GM23248 (cell line): ENCODE results near the gene ACADS. TPM values are rescaled to one million over a fixed set of nuclear protein-coding genes. Genes with fewer than 3 reads are reported as not detected.

ENCODE experiments used
- DNase-seq: peaks from one replicate; pipeline ENCODE4 v3.0.0-alpha.2; 2015
- H2AFZ ChIP-seq: fragments of 200-600 bp; sonication (generic); 2 replicates; pipeline ENCODE4 v1.6.1; 2016; ENCODE audit warnings: antibody characterized with exemption
- H3F3A ChIP-seq: fragments of 200-600 bp; sonication (generic); 2 replicates; pipeline ENCODE4 v1.6.1; 2016; ENCODE audit warnings: mild to moderate bottlenecking, antibody characterized with exemption, mixed run types; ENCODE audit not compliant: insufficient read depth
- H3K27ac ChIP-seq: fragments of 200-600 bp; sonication (generic); 2 replicates; pipeline ENCODE4 v1.5.1; 2016; ENCODE audit warnings: mild to moderate bottlenecking
- H3K27me3 ChIP-seq: fragments of 200-600 bp; sonication (generic); replicated peaks from 2 replicates; pipeline ENCODE4 v1.6.1; 2016; ENCODE audit warnings: mild to moderate bottlenecking; ENCODE audit not compliant: insufficient read depth
- H3K36me3 ChIP-seq: fragments of 200-600 bp; sonication (generic); 2 replicates; pipeline ENCODE4 v1.6.1; 2016; ENCODE audit warnings: low read depth, mild to moderate bottlenecking
- H3K4me1 ChIP-seq: fragments of 200-600 bp; sonication (generic); 2 replicates; pipeline ENCODE4 v1.6.1; 2016; ENCODE audit warnings: mild to moderate bottlenecking; ENCODE audit not compliant: insufficient read depth
- H3K4me2 ChIP-seq: fragments of 200-600 bp; sonication (generic); one replicate; pipeline ENCODE4 v1.6.1; 2016; ENCODE audit warnings: mild to moderate bottlenecking; ENCODE audit not compliant: unreplicated experiment
- H3K4me3 ChIP-seq: fragments of 200-600 bp; sonication (generic); 2 replicates; pipeline ENCODE4 v1.5.1; 2016; ENCODE audit warnings: mild to moderate bottlenecking
- H3K79me2 ChIP-seq: fragments of 200-600 bp; sonication (generic); 2 replicates; pipeline ENCODE4 v1.6.1; 2016; ENCODE audit warnings: mild to moderate bottlenecking; ENCODE audit not compliant: insufficient read depth
- H3K9ac ChIP-seq: fragments of 200-600 bp; sonication (generic); 2 replicates; pipeline ENCODE4 v1.6.1; 2016; ENCODE audit warnings: mild to moderate bottlenecking
- H3K9me2 ChIP-seq: fragments of 200-600 bp; sonication (generic); 2 replicates; pipeline ENCODE4 v1.6.1; 2016; ENCODE audit warnings: mixed run types, mild to moderate bottlenecking, moderate library complexity; ENCODE audit not compliant: insufficient read depth
- H3K9me3 ChIP-seq: fragments of 200-600 bp; sonication (generic); one replicate; pipeline ENCODE4 v1.6.1; 2017; ENCODE audit warnings: low read depth
- H4K20me1 ChIP-seq: fragments of 200-600 bp; sonication (generic); 2 replicates; pipeline ENCODE4 v1.6.0; 2016; ENCODE audit not compliant: insufficient read depth
- EZH2 ChIP-seq: fragments of 200-600 bp; sonication (generic); IDR thresholded peaks from 2 replicates; pipeline ENCODE4 v1.6.1; 2018; ENCODE audit warnings: antibody characterized with exemption, mild to moderate bottlenecking; ENCODE audit not compliant: insufficient read depth, poor library complexity, severe bottlenecking
- EZH2phosphoT487 ChIP-seq: fragments of 200-600 bp; sonication (generic); IDR thresholded peaks from 2 replicates; pipeline ENCODE4 v1.6.1; 2018; ENCODE audit warnings: antibody characterized with exemption, moderate library complexity, mild to moderate bottlenecking, low read depth; ENCODE audit not compliant: insufficient read depth
- WGBS, 2 experiments: methylation state at CpG; one replicate each; pipeline ENCODE4 v1.1.6; 2015 to 2017; ENCODE audit warnings: low lambda C conversion rate in 2 of 2, low coverage in 1 of 2; ENCODE audit errors: missing lambda C conversion rate in 2 of 2; 5-methylcytosine and 5-hydroxymethylcytosine counted together
- in situ Hi-C: fragments of 300-500 bp; cut with MboI; formaldehyde crosslinking; loops from 2 replicates; pipeline ENCODE4 v1.15.0; 2020
- polyA plus RNA-seq: library from polyadenylated mRNA; unstranded; fragments of >200 nt; fragmentation: Nextera tagmentation; extraction: Ambion mirVana; gene quantifications from 2 replicates; pipeline ENCODE4 v1.2.1, GENCODE V29; 2016
- total RNA-seq: library from RNA; depleted of rRNA; stranded (reverse); fragments of >200 nt; shearing (Covaris generic); gene quantifications from 2 replicates; pipeline ENCODE4 v1.2.3, GENCODE V29; 2014

Gene ACADS
- total and polyA plus RNA-seq, 2 experiments from 2014 or later = 10.5 to 14.5 TPM

- 91 to 98% methylated on average over 3 of the region's 3 CpGs for WGBS, 2 experiments
Observed at GRCh38 chr12:120733574-120733973, 7.9 kb downstream of the ACADS start.

GRCh38 chr12:120734210-120734609 lies 8.6 kb downstream of the ACADS start:
- H3K9ac ChIP-seq = no peak overlapping the region
- no peak overlapping the region for H2AFZ ChIP-seq
- H3K4me3 ChIP-seq = no peak overlapping the region
- no peak overlapping the region for H3K27ac ChIP-seq
- H3K4me1 ChIP-seq = no peaks in the 10 kb centered on the region
- no peak for DNase-seq
- in situ Hi-C loops = no loop called here
- WGBS, 2 experiments = 91 to 92% methylated on average over 10 of the region's 10 CpGs
- no peaks in the 10 kb centered on the region for H3F3A ChIP-seq
- no peak for TF ChIP-seq EZH2phosphoT487
- no peak for TF ChIP-seq EZH2
- H3K79me2 ChIP-seq = no peaks in the 10 kb centered on the region
- H3K9me2 ChIP-seq = no peaks in the 10 kb centered on the region
- H4K20me1 ChIP-seq = no peaks in the 10 kb centered on the region
- H3K27me3 ChIP-seq = no peaks in the 10 kb centered on the region
- no peaks in the 10 kb centered on the region for H3K36me3 ChIP-seq
- H3K9me3 ChIP-seq = no peaks in the 10 kb centered on the region
- no peak overlapping the region for H3K4me2 ChIP-seq

More at GRCh38 chr12:120733574-120733973, 7.9 kb downstream of the ACADS start:
- Histone ChIP-seq H3K4me2 (no peak overlapping the region), H3K4me3 (no peak overlapping the region), H3K36me3 (no peaks in the 10 kb centered on the region), H3K4me1 (no peaks in the 10 kb centered on the region), H3K27me3 (no peaks in the 10 kb centered on the region), H4K20me1 (no peaks in the 10 kb centered on the region), H2AFZ (no peak overlapping the region), H3K9me3 (no peaks in the 10 kb centered on the region), H3K79me2 (no peaks in the 10 kb centered on the region), H3K9ac (no peak overlapping the region), H3K9me2 (no peaks in the 10 kb centered on the region), H3F3A (no peaks in the 10 kb centered on the region), H3K27ac (no peak overlapping the region)
- DNase-seq = no peak
- TF ChIP-seq EZH2phosphoT487 = no peak
- no peak for TF ChIP-seq EZH2
- in situ Hi-C loops = no loop called here

GRCh38 chr12:120735181-120735580 lies 9.6 kb downstream of the ACADS start:
- H3K9me2 ChIP-seq = no peaks in the 10 kb centered on the region
- H3K27me3 ChIP-seq = no peaks in the 10 kb centered on the region
- no peaks in the 10 kb centered on the region for H3F3A ChIP-seq
- no peak overlapping the region for H3K27ac ChIP-seq
- no peaks in the 10 kb centered on the region for H3K36me3 ChIP-seq
- H3K4me2 ChIP-seq = no peak overlapping the region
- no peaks in the 10 kb centered on the region for H4K20me1 ChIP-seq
- H3K4me3 ChIP-seq = no peak overlapping the region
- in situ Hi-C loops = no loop called here
- no peaks in the 10 kb centered on the region for H3K9me3 ChIP-seq
- TF ChIP-seq EZH2phosphoT487 = no peak
- TF ChIP-seq EZH2 = no peak
- no peaks in the 10 kb centered on the region for H3K79me2 ChIP-seq
- WGBS, 2 experiments = 98 to 100% methylated on average over 1 to 3 of the region's 3 CpGs
- DNase-seq = no peak
- H2AFZ ChIP-seq = no peak overlapping the region
- H3K9ac ChIP-seq = no peak overlapping the region
- no peaks in the 10 kb centered on the region for H3K4me1 ChIP-seq

GRCh38 chr12:120736404-120737331 lies 11.0 kb downstream of the ACADS start:
- no peak overlapping the region for H3K27ac ChIP-seq
- TF ChIP-seq EZH2 (no peak), EZH2phosphoT487 (no peak)
- in situ Hi-C loops = no loop called here
- no peaks in the 10 kb centered on the region for H3K79me2 ChIP-seq
- H3K27me3 ChIP-seq = no peaks in the 10 kb centered on the region
- H3K4me3 ChIP-seq = no peak overlapping the region
- no peaks in the 10 kb centered on the region for H3K9me2 ChIP-seq
- H3K4me1 ChIP-seq = no peaks in the 10 kb centered on the region
- H3K9me3 ChIP-seq = no peaks in the 10 kb centered on the region
- H3K36me3 ChIP-seq = no peaks in the 10 kb centered on the region
- no peak for DNase-seq
- H3K4me2 ChIP-seq = no peak overlapping the region
- H3K9ac ChIP-seq = no peak overlapping the region
- no peak overlapping the region for H2AFZ ChIP-seq
- no peaks in the 10 kb centered on the region for H3F3A ChIP-seq
- WGBS, 2 experiments = 89 to 90% methylated on average over 31 to 36 of the region's 38 CpGs
- H4K20me1 ChIP-seq = no peaks in the 10 kb centered on the region
